PFSK-1 (cell line): ENCODE results near the gene KIF6.

Experiments used
- FOXP2 ChIP-seq: optimal IDR thresholded peaks from 2 replicates; pipeline ENCODE3; 2011; ENCODE audit warnings: borderline replicate concordance, control low read depth, inconsistent platforms; ENCODE audit not compliant: insufficient read depth; ENCODE audit errors: extremely low read length, extremely low read depth
- SIN3A ChIP-seq: IDR thresholded peaks from 2 replicates; pipeline ENCODE4 v1.6.1; 2012; ENCODE audit warnings: mild to moderate bottlenecking, low read length, moderate library complexity, borderline replicate concordance; ENCODE audit not compliant: insufficient read depth

- TF ChIP-seq FOXP2, result no peak
- no peak for TF ChIP-seq SIN3A
Observed at GRCh38 chr6:39568896-39569295, 156.3 kb downstream of the KIF6 start.
